SH-SY5Y (cell line): Measurements from ENCODE around the gene UNC93A.

ENCODE experiments used
- GATA2 ChIP-seq: IDR thresholded peaks from 2 replicates; pipeline ENCODE4 v1.6.1; 2011; ENCODE audit warnings: mild to moderate bottlenecking, low read depth, low read length
- GATA3 ChIP-seq: IDR thresholded peaks from 2 replicates; pipeline ENCODE4 v1.6.1; 2011; ENCODE audit warnings: low read depth, mild to moderate bottlenecking, low read length, moderate library complexity

DNA sequence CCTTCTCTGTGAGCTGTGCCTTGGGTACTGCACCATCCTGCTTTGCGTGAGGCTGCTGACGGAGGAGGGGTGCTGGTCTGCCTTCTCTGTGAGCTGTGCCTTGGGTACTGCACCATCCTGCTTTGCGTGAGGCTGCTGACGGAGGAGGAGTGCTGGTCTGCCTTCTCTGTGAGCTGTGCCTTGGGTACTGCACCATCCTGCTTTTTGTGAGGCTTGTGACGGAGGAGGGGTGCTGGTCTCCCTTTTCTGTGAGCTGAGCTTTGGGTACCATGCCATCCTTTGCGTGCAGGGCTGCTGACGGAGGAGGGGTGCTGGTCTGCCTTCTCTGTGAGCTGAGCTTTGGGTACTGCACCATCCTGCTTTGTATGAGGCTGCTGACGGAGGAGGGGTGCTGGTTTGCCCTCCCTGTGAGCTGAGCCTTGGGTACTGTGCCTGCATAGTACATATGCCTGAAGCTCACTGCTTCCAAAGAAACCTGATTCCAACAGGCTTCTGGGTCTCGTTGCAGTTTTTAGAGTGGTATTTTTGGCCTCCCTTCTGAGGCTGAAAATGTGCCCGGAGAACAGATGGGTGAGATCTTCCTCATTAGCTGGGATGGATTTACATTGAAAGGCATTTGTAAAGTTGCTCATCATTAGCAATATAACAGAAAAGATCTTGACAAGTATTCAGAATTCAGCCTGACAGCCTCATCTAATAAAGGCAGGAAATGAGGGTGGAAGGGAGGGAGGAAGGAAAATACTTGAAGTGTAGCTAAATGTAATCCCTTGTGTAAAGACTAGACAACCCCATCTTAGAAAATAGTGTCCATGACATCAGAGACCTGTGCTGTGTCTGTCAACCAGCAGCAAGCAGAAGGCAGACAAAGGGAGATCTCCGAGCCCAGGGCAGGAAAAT, 46.8 kb upstream of the UNC93A start:
- TF ChIP-seq GATA2 (no peak), GATA3 (no peak)
